Activated naive CD4-positive, alpha-beta T cell treated with anti-CD3 and anti-CD28 coated beads, Interleukin-2, amount 50 U/mL, for 16 hours (primary cell): ENCODE measurements around the gene SLC39A11.
"Not testable (repeated sequence)": the region's sequence is repeated elsewhere in the genome, so short reads cannot be mapped to it uniquely, and the experiment has no call there.

Source experiments
- DNase-seq: peaks from one replicate; pipeline ENCODE4 v3.0.0-alpha.2; 2020

Gene SLC39A11

DNA sequence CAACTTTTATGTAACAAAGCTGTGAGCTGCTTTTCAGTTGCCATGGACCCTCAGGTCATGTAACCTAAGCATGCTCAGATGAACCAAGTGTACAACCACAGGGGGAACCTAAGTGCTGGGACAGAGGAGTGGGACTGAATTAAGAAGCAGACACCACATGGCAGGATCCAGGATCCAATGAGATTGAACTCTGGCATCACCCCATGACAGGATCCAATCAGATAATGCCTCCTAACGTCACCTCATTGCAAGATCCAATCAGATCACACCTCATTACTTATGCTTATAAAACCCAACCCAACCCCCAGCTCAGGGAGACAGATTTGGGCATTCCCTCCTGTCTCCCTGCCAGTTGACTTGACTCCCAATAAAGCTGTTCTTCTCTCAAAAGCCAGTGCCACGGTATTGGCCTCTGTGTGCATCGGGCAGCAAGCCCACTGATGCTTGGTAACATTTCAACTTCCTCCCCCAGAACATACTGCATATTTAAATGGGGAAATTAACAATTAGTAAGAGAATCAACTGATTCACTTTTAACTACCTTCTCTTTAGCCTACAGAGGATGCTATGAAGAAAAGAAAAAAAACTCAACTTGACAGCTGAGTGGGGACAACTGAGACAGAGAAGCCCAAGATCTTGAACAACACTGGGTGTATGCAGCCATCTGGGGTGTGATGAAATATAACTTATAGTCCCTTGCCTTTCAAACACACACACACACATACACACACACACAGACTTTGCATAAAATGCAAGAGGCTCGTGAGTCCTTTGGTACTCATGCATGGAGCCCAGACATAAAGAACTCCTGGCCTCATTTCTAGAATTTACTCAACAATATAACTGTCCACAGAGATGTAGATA lies 148.4 kb downstream of the SLC39A11 start:
- DNase-seq = no peak

DNA sequence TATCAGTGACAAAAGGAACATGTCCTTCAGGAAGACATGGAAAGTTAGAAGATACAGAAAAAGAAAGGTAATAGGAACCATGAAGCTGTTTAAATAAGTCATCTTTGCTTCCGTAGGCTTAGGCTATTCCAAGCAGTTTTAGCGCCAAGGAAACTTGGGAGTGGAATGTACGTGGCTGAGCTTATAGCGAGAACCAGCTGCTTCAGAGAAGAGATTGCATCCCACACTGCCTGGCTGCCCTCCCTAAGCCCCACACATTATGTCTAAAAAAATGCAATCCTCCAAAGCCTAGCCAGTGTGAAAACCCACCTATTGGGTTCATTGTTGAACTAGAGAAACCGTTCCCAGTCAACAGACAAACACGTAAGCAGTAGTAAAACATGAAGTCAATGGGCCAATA lies 149.9 kb downstream of the SLC39A11 start:
- no peak for DNase-seq

DNA sequence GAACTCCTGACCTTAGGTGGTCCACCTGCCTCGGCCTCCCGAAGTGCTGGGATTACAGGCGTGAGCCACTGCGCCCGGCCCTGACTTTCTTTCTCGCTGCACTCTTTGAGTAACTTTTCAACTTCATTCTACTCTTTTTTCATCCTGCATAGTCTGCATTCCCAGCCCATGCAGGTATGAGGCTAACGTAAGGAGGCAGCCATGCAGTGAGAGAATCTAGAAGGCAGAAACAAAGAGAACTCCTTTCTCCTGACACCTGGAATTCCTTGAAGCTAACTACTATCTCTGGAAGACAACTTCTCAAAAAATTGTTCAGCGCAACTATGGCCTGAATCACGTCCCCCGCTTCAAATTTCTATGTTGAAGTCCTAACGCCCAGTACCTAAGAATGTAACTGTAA lies 152.0 kb downstream of the SLC39A11 start:
- DNase-seq = no peak

DNA sequence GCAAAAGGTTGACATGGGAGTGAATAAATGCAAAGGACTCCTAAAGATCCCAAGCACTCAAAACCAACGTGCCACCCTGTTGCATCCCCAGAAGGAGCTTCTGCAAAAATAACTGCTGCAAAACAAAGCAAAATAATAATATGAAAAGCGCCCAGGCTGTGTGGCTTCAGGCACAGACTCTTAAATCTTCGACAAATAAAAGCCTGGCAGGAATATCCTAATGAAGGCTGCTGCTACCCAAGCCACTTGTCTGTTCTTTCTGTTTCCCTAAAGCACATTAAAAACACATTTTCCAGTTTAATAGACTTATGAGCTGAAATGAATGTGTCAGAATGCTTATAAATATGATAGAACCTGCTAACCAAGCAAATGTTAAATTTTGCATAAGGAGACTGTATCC lies 154.0 kb downstream of the SLC39A11 start:
- DNase-seq = no peak

DNA sequence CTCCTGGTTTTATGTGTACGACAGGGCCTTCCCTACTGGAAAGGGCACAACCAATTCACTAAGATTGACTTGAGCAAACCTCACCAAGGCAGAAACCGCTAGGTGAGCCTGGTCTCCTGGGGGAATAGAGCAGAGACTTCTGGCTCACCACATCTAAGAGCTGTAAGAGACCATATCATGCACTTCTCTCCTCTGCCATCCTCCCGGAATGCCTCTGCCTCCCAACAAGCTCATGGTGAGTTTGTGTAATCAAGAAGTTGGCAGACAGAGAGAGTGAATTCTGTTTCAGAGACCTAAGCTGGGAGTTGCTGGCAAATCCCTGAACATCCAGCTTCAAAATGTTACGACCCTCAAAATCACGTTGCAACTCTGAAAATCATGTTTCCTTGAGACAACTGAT lies 154.8 kb downstream of the SLC39A11 start:
- no peak for DNase-seq

DNA sequence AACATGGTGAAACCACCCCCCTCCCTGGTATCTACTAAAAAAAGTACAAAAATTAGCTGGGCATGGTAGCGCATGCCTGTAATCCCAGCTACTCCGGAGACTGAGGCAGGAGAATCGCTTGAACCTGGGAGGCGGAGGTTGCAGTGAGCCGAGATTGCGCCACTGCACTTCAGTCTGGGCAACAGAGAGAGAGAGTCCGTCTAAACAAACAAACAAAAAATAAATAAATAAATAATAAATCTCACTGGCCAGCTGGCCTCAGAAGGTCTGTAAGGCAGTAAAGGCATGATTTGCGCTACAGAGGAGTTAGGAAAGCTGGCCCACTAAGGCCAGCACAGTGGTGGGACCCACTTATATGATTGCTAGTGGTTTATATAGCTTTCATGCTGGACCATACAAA lies 155.2 kb downstream of the SLC39A11 start:
- DNase-seq = not testable (repeated sequence)

DNA sequence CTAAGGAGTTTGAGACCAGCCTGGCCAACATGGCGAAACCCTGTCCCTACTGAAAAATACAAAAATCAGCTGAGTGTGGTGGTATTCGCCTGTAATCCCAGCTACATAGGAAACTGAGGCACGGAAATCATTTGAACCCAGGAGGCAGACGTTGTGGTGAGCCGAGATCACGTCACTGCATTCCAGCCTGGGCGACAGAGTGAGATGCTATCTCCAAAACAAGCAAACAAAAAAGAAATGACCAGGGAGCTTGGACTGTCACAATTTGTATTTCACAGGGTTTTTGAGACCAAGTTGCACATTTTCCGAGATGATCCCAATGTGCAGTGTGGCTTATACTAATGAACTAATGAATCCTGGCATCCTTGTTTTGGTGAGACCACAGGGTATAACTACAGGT lies 156.5 kb downstream of the SLC39A11 start:
- DNase-seq = no peak

DNA sequence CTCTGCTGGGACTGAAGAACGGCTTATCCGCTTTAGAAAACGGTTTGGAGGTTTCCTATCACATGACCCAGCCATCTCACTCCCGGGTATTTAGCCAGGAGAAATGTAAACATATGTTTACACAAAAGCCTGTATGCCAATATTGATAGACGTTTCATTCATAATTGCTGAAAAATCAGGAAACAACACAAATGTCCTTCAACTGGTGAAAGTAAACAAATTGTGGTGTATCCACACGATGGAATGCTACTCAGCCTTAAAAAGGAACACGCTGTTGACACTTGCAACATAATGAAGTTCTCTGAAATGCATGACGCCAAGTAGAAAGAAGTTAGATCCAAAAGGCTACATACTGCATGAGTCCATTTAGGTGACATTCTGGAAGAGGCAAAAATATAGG lies 157.6 kb downstream of the SLC39A11 start:
- DNase-seq = no peak

DNA sequence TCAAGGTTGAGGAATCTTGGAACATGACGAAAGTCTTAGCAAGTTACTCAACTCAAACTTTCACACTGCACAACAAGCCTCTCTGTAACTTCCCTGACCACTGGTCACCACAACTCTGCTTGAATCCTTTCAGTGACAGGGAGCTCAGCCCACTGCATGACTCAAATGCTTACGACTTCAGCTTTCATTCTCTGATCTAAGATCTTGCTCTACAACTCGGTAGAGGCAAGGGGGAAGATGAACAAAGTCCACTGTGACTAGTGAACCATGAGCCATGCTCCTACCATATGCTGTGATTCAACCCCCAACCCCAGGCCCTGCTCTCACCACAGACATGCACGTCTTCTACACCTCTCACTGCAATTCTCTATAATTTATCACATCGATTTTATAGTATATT lies 160.9 kb downstream of the SLC39A11 start:
- no peak for DNase-seq

DNA sequence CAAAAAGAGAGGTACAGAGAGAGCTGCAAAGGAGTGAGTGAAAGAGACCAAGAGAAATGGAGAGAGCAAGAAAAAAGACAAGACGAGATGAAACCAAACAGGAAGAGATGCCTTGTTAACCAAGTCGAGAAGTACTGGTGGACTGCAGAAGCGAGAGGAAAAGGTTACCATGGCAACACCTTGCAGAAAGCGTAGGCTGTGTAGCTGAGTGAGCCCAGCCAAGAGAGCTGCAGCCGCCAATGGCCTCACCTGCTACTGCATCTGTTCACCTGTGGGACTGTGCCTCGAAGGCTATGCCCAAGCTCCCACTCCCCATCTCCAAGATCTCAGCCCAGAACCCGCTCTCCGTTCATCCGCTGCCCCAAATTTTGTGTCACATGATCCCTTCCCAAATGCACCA lies 161.3 kb downstream of the SLC39A11 start:
- DNase-seq = no peak

DNA sequence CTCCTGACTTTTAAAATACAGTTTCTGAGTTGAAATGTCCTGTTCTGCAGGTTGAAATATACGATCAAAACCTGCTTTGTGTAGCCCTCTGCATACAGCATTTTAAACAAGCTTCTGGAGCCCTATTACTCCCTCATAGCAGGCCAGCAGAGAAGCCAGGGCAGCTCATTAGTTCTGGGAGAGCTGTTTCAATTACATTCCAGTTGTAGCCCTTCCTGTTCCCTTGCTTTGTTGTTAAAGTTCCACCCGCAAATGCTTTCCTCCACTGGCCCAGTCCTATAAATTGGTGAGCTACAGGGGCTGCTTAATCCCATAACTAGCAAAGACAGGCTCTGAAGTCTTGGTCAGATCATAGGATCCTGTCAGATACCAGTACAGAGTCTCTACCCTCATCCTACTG lies 162.5 kb downstream of the SLC39A11 start:
- no peak for DNase-seq

DNA sequence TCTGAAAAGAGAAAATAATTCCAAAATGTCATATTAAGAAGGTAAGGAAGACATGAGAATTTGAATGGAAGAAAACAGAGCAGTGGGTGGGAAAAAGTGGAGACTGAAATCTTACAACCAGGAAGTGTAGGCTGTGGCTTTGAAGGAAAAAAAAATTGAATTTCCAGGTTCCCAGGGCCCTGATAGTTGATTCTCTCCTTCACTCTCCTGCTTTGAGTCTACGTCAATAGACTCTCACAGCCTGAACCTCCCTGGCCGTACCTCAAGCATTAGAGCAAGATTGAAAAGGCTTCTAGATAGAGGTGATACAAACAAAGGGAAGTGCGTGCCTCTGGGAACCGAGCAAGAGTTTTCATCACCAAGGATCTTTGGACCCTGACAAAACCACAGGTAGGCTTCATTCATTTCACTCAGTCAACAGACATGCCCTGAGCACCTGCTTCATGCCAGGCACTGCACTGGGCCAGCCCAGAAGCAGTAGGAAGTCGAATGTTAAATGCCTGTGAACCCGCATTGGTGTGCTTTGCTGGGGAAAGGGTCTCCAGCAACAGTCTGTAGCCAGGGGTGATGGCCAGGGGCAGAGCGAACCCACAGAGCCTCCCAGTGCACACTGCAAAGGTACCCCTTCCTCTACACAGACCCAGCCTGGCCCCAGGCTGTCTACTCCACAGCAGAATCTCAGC lies 163.9 kb downstream of the SLC39A11 start:
- no peak for DNase-seq

DNA sequence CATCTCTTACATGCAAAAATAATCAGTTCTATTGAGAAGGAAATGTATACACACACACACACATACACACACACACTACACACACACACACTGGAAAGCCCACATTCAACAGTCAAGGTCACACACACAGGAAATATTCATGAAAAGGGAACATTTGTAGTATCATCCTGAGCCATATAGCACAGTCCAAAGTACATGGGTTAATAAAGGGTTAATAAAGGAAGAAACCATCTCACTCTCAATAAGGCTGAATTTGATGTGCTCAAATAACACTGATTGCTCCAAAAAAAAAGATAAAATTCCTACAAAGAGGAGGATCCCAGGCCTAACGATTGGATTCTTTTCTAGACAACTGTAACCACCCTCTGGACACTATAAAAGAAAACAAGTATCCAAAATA lies 164.7 kb downstream of the SLC39A11 start:
- DNase-seq = no peak

DNA sequence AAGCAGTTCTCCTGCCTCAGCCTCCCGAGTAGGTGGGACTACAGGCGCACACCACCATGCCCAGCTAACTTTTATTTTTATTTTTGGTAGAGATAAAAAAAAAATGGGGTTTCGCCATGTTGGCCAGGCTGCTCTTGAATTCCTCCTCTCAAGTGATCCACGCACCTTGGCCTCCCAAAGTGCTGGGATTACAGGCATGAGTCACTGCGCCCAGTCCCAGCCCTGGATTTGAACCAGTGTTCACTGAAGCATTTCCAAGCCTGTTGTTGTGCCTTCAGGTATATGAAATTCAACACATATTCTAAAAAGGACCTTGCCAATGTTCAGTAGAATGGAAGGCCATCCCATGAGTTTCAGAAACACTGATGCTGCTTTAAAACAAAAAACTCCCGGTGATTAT lies 165.3 kb downstream of the SLC39A11 start:
- no peak for DNase-seq

DNA sequence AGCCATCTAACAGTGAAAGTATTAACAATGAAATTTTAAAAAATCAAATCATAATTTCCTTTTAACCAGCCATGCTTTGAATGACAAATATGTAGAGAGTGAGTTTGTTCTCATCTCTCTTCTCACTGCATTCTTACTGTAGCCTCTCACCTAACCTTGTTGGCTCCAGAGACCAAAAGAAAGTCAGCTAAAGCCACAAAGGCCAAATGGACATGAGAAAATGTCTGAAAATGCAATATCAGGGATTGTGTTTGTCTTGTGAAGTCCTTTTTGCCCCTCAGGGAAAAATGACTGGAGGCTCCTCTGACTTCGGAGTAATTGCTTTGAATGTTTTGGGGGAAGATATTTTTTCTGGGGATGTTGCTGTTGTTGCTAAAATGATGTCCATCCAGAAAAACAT lies 166.3 kb downstream of the SLC39A11 start:
- DNase-seq = no peak

DNA sequence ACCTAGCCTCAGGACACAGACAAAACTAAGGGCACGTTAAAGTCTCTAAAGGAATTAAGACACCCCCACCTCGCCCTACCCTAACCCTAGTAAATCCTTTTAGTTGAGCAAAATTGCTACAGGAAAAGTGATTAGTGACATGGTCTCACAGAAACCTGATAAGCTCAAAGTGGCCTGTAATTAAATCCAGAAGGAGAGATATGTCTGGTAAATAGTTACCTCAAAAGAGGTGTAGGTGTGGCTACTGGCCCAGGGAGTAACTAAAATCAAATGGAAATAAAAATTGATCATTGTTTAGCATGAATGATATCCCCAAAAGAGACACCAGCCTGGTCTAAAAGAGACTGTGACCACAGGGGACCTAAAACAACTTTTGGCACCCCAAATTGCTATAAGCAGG lies 168.3 kb downstream of the SLC39A11 start:
- DNase-seq = no peak

DNA sequence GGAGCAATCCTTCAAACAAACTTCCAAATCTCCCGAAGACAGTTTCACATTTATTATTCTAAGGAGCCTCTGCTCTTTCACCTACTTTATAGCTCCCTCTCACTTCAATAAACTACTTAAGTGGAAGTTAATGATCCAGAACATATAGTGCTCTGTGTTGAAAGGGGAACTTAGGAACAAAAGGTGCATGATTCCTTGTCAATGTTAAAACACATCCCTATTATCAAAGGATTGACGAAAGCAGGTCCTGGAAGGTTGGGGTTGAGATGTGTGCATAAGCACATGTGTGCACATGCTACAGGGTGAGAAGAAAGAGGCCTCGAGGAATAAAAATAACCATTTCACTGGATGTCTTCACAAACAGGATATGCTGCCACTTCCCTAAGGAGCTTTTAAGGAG lies 170.3 kb downstream of the SLC39A11 start:
- DNase-seq = no peak

DNA sequence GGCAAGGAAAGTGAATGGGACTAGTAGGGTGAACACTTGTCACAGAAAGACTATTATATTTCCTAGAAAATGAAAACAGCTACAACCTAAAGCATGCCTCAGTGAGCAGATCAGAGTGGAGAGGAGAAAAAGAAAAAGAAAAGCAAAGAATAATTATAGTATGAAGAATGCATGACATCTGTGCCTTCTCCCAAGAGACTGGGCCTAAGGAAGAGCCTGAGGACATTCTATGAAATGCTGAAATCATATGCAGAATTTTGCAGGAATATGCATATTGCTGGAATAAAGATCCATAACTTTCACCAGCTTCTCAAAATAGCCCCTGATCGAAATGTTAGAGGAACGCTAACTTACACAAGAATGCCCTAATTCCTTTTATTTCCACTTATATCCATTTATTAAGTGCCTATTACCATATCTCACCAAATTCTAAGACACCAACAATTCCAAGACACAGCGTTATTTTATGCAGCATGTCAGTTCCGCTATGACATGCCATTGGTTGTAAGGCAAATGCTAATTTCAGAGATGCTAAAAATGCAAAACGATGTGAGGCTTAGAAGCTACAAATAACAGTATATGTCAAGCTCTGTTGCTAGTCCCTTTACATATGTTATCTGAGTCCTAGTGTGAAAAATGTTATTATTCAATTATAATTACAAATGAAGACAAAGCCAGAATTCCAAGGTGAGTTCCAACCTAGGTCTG lies 171.0 kb downstream of the SLC39A11 start:
- no peak for DNase-seq

DNA sequence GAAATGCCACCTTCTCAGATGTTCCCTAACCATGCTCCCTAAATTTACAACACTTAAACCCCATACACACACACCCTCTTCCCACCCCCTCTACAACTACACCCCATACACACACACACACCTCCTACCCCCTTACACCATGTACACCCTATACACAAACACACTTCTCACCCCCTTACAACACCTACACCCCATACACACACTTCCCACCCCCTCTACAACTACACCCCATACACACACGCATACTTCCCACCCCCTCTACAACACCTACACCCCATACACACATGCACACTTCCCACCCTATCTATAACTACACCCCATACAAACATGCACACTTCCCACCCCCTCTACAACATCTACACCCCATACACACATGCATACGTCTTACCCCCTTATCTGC lies 172.0 kb downstream of the SLC39A11 start:
- no peak for DNase-seq

DNA sequence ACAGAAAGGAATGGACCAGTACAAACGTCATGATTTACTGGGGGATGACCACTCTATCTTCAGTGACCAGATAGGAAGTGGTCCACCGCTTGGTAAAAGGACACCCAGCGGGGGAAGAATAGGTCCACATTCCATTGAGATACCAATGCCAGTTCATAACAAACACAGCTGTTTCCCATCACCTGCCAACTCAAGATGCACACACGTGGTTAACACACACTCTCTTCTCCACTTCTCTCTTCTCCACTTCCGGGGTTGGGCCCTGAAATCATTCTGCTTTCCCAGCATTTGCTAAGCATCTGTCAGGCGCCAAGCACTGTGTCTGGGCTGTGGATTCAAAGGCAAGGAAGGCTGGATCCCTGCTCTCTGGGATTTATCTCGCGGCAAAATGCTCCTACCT lies 175.5 kb downstream of the SLC39A11 start:
- DNase-seq = no peak

DNA sequence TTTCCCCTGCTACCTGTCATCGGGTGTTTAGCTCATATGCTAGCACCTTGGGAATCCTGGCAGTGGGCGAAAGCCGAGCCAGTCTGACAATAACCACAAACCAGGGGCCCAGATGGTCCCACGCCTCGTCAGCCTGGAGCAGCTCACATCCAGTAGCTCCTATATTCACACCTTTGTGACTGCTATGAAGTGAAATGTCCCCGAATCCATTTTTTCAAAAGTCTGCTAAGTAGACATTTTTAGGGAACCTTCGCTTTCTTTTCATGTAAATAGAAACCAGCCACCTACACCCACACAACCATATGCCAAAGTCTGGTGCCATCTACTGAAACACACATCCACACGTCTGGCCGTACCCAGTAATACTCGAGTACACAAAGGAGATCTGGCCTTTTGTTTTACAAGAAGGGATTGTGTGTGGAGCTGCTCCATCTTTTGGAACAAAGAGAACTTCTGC lies 176.8 kb downstream of the SLC39A11 start:
- DNase-seq = no peak

DNA sequence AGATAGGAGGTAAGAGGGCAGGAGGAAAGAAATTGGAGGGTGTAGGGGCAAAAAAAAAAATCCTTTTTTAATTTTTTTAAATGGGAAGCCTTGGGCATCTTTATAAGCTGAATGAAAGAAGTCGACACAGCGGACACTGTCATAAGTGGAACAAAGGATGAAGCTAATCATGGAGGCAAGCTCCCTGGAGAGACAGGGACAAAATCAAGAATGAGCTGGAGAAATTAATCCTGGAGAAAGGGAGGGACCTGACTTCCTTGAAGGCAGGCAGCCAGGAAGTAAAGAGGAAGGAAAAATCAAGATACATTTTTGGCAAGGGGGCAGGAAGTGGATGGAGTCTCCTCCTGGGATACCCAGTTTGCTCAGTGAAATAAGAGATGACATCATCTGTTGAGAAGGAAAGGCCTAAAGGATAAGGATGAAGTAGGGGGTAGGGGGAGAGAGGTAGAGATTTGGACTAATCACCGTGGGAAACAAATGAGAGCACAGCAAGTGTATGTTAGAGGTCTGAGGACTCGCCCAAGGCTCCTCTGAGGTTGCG lies 179.3 kb downstream of the SLC39A11 start:
- no peak for DNase-seq

DNA sequence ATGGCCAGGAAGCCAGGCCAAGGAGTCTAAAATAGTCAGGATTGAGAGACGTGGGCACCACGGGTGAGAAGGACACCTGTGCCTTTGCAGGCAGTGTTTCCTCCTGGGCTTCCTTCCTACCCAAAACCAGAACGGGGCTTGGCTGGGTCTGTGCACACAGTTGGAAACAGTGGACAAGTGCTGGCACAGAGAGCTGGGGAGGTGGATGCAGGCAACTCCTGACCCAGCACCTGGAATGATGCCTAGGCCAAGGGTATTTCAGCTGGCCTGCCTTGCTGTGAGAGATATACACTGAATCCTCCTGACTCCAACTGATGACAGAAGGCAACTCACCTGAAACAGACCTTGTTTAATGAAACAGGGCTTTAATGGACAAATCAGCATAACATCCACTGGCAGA lies 186.2 kb downstream of the SLC39A11 start:
- no peak for DNase-seq

DNA sequence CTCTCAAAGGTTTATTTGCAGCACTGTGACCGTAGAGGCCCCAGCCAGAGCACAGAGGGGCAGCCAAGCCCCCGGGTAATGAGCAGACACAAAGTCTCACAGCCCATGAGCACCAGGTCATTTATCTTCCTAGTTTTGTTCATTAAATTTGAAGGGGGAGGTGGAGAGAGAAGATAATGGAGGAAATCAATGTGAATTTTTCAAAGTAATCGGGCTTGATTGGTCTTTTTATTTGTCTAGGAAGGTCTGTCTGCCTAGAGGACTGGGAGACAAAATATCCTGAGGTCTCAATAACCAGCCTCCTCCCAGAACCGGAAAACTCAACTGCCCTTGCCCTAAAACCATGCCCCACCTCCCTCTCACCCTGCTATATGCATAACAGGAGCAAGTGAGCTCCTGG lies 189.0 kb downstream of the SLC39A11 start:
- DNase-seq = no peak
